Prostate gland (tissue), 2 donors: ENCODE data around the gene TMEM132E.

Source experiments
- CTCF ChIP-seq, 4 experiments: fragments of 200-600 bp in 2 of 4; fragments of 450-650 bp in 2 of 4; sonication (generic) in 2 of 4; IDR thresholded peaks; 1 replicate in 3 of 4; 2 replicates in 1 of 4; pipeline ENCODE4 v1.5.1; 2016 to 2019; ENCODE audit warnings: antibody characterized with exemption in 4 of 4, mild to moderate bottlenecking in 2 of 4, moderate library complexity in 2 of 4
- POLR2A ChIP-seq: fragments of 450-650 bp; IDR thresholded peaks from one replicate; pipeline ENCODE4 v1.6.1; 2016; ENCODE audit warnings: antibody characterized with exemption, mild to moderate bottlenecking
- POLR2AphosphoS5 ChIP-seq: sonication (generic); formaldehyde crosslinking; IDR thresholded peaks from one replicate; pipeline ENCODE4 v1.6.1; 2017; ENCODE audit warnings: antibody characterized with exemption

DNA sequence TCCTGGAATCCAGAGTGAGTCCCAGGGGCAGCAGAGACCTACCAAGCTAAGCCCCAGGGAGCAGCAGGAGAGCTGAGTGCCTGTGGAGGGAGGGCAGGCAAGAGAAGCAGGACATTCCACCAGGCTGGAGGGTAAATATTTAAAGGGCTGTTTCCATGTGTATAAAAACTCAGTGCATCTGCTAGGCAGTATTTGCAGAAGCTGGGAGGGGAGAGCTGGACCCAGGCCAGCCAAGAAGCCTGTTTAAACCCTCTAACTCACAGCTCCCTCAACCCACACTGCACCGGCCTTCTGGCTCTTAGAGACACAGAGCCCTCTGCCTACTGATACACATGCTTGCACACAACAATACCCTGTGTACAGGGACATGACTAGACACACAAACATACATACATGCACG lies 22.5 kb upstream of the TMEM132E start:
- no peak for TF ChIP-seq POLR2A
- TF ChIP-seq CTCF (IDR thresholded peaks at IDR 0.05) = no peak
- no peak for TF ChIP-seq POLR2AphosphoS5
